ENCODE measurements around the gene MCHR1. TPM values are rescaled to one million over a fixed set of nuclear protein-coding genes. Genes with fewer than 3 reads are reported as not detected.
A peak's percentile ranks its signal among the peaks of the same experiment; 100 is the strongest.
"Not testable (repeated sequence)": the region's sequence is repeated elsewhere in the genome, so short reads cannot be mapped to it uniquely, and the experiment has no call there.

Gene MCHR1
- total RNA-seq, 1 donor from 2014 or later, result 0.63 TPM

GRCh38 chr22:40653361-40653760, 25.9 kb upstream of the MCHR1 start:
- Histone ChIP-seq H3K4me3 (ENCODE audit: low read depth, low read length) (no peak overlapping the region), H3K27me3 (ENCODE audit: control insufficient read depth, insufficient read depth, low read length) (no peaks in the 10 kb centered on the region), H3K36me3 (ENCODE audit: control insufficient read depth, insufficient read depth, low read length) (no peaks in the 10 kb centered on the region)
- TF ChIP-seq CTCF (IDR thresholded peaks at IDR 0.05; ENCODE audit: insufficient read depth, low read length, poor library complexity, severe bottlenecking), result no peak
- DNase-seq (ENCODE audit: low read depth), result no peak

- Histone ChIP-seq H3K4me3 (ENCODE audit: low read depth, low read length) (no peak overlapping the region), H3K27me3 (ENCODE audit: control insufficient read depth, insufficient read depth, low read length) (no peaks in the 10 kb centered on the region), H3K36me3 (ENCODE audit: control insufficient read depth, insufficient read depth, low read length) (no peaks in the 10 kb centered on the region)
- no peak for DNase-seq (ENCODE audit: low read depth)
- TF ChIP-seq CTCF (IDR thresholded peaks at IDR 0.05; ENCODE audit: insufficient read depth, low read length, poor library complexity, severe bottlenecking), result peak; percentile 11
Observed at GRCh38 chr22:40654522-40655167, 24.6 kb upstream of the MCHR1 start.

- not testable (repeated sequence) for H3K36me3 ChIP-seq (ENCODE audit: control insufficient read depth, insufficient read depth, low read length); DNase-seq (ENCODE audit: low read depth); H3K27me3 ChIP-seq (ENCODE audit: control insufficient read depth, insufficient read depth, low read length)
Observed at GRCh38 chr22:40655941-40656340, 23.3 kb upstream of the MCHR1 start.

GRCh38 chr22:40656651-40657050, 22.6 kb upstream of the MCHR1 start:
- H3K4me3 ChIP-seq (ENCODE audit: low read depth, low read length); H3K27me3 ChIP-seq (ENCODE audit: control insufficient read depth, insufficient read depth, low read length); DNase-seq (ENCODE audit: low read depth); H3K36me3 ChIP-seq (ENCODE audit: control insufficient read depth, insufficient read depth, low read length): not testable (repeated sequence)

More at GRCh38 chr22:40655941-40656340, 23.3 kb upstream of the MCHR1 start:
- H3K4me3 ChIP-seq (ENCODE audit: low read depth, low read length), result not testable (repeated sequence)

GRCh38 chr22:40659166-40659565, 20.1 kb upstream of the MCHR1 start:
- TF ChIP-seq CTCF (IDR thresholded peaks at IDR 0.05; ENCODE audit: insufficient read depth, low read length, poor library complexity, severe bottlenecking), result no peak
- Histone ChIP-seq H3K27me3 (ENCODE audit: control insufficient read depth, insufficient read depth, low read length) (no peaks in the 10 kb centered on the region), H3K36me3 (ENCODE audit: control insufficient read depth, insufficient read depth, low read length) (no peaks in the 10 kb centered on the region), H3K4me3 (ENCODE audit: low read depth, low read length) (no peak overlapping the region)
- no peak for DNase-seq (ENCODE audit: low read depth)

GRCh38 chr22:40660730-40661129, 18.6 kb upstream of the MCHR1 start:
- no peak for TF ChIP-seq CTCF (IDR thresholded peaks at IDR 0.05; ENCODE audit: insufficient read depth, low read length, poor library complexity, severe bottlenecking)
- DNase-seq (ENCODE audit: low read depth), result no peak
- Histone ChIP-seq H3K27me3 (ENCODE audit: control insufficient read depth, insufficient read depth, low read length) (no peaks in the 10 kb centered on the region), H3K36me3 (ENCODE audit: control insufficient read depth, insufficient read depth, low read length) (no peaks in the 10 kb centered on the region), H3K4me3 (ENCODE audit: low read depth, low read length) (no peak overlapping the region)

- H3K27me3 ChIP-seq (ENCODE audit: control insufficient read depth, insufficient read depth, low read length), result no peaks in the 10 kb centered on the region
- no peak overlapping the region for H3K4me3 ChIP-seq (ENCODE audit: low read depth, low read length)
- TF ChIP-seq CTCF (IDR thresholded peaks at IDR 0.05; ENCODE audit: insufficient read depth, low read length, poor library complexity, severe bottlenecking), result no peak
- DNase-seq (ENCODE audit: low read depth), result no peak
- no peaks in the 10 kb centered on the region for H3K36me3 ChIP-seq (ENCODE audit: control insufficient read depth, insufficient read depth, low read length)
Observed at GRCh38 chr22:40661671-40662070, 17.6 kb upstream of the MCHR1 start.
